Mesendoderm (in vitro differentiated cells): Measurements from ENCODE around the gene AAK1. TPM values are rescaled to one million over a fixed set of nuclear protein-coding genes. Genes with fewer than 3 reads are reported as not detected.

Experiments
- small RNA-seq: library from polyadenylated mRNA; stranded (forward); fragments of <200 nt; extraction: miRNeasy Mini kit (QIAGEN cat#:217004); gene quantifications from one replicate; pipeline ENCODE3, GENCODE V24; 2013; ENCODE audit not compliant: insufficient read depth

The AAK1 gene

Small RNAs within 50 kb of the gene (small RNA-seq; reads per million reads assigned to genes)
- not detected for gene RN7SL604P
- gene SNORA36C, result not detected
